ENCODE results near the gene PNMT. TPM values are rescaled to one million over a fixed set of nuclear protein-coding genes. Genes with fewer than 3 reads are reported as not detected.

PNMT gene
- total and polyA plus RNA-seq, 2 of the 13 experiments (the other 11 are each of a cell fraction or from before 2014, with no cell fraction given) = 0.25 TPM; not detected in 1

DNA sequence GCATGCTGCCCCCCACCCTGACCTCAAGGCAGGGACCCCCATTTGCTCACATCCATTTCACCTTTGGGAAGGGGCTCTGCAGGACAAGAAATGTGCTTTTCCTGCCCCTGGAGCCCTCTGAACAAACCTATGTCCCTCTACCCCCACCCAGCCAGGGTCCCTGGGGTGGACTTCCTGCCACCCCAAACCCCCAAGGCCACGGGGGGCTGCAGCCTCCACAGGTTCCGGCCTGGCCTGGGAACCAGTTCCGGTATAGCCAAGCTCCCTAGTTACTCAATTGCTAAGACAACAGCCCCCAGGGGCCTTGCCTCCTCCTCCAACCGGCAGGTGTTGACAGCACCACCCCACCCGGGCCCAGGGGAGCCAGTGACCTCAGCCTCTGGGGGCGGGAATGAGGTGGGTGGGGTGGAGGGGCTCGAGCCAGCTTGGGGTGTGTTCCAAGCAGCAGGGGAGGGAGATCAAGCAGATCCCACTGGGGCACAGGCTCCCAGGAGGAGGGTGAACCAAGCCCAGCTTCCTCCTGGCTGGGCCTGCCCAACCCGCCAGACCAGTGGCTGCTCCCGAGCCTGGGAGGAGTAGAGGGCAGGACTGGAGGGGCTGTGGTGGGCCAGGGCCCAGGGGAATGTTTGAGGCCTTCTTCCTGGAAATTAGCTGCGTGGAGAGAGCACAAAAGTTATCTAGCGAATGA lies 6.6 kb downstream of the PNMT start (continued):
- TF ChIP-seq, protein P1, sequence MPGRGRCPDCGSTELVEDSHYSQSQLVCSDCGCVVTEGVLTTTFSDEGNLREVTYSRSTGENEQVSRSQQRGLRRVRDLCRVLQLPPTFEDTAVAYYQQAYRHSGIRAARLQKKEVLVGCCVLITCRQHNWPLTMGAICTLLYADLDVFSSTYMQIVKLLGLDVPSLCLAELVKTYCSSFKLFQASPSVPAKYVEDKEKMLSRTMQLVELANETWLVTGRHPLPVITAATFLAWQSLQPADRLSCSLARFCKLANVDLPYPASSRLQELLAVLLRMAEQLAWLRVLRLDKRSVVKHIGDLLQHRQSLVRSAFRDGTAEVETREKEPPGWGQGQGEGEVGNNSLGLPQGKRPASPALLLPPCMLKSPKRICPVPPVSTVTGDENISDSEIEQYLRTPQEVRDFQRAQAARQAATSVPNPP (CRISPR knock-in tag; IDR thresholded peaks at IDR 0.05) = no peak
- TF ChIP-seq, protein P2, sequence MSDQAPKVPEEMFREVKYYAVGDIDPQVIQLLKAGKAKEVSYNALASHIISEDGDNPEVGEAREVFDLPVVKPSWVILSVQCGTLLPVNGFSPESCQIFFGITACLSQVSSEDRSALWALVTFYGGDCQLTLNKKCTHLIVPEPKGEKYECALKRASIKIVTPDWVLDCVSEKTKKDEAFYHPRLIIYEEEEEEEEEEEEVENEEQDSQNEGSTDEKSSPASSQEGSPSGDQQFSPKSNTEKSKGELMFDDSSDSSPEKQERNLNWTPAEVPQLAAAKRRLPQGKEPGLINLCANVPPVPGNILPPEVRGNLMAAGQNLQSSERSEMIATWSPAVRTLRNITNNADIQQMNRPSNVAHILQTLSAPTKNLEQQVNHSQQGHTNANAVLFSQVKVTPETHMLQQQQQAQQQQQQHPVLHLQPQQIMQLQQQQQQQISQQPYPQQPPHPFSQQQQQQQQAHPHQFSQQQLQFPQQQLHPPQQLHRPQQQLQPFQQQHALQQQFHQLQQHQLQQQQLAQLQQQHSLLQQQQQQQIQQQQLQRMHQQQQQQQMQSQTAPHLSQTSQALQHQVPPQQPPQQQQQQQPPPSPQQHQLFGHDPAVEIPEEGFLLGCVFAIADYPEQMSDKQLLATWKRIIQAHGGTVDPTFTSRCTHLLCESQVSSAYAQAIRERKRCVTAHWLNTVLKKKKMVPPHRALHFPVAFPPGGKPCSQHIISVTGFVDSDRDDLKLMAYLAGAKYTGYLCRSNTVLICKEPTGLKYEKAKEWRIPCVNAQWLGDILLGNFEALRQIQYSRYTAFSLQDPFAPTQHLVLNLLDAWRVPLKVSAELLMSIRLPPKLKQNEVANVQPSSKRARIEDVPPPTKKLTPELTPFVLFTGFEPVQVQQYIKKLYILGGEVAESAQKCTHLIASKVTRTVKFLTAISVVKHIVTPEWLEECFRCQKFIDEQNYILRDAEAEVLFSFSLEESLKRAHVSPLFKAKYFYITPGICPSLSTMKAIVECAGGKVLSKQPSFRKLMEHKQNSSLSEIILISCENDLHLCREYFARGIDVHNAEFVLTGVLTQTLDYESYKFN (CRISPR knock-in tag; conservative IDR thresholded peaks at IDR 0.05) = peak; percentile 95
- TF ChIP-seq ZKSCAN1 (IDR thresholded peaks at IDR 0.05; ENCODE audit: low read length) = no peak
- TF ChIP-seq, protein P3, sequence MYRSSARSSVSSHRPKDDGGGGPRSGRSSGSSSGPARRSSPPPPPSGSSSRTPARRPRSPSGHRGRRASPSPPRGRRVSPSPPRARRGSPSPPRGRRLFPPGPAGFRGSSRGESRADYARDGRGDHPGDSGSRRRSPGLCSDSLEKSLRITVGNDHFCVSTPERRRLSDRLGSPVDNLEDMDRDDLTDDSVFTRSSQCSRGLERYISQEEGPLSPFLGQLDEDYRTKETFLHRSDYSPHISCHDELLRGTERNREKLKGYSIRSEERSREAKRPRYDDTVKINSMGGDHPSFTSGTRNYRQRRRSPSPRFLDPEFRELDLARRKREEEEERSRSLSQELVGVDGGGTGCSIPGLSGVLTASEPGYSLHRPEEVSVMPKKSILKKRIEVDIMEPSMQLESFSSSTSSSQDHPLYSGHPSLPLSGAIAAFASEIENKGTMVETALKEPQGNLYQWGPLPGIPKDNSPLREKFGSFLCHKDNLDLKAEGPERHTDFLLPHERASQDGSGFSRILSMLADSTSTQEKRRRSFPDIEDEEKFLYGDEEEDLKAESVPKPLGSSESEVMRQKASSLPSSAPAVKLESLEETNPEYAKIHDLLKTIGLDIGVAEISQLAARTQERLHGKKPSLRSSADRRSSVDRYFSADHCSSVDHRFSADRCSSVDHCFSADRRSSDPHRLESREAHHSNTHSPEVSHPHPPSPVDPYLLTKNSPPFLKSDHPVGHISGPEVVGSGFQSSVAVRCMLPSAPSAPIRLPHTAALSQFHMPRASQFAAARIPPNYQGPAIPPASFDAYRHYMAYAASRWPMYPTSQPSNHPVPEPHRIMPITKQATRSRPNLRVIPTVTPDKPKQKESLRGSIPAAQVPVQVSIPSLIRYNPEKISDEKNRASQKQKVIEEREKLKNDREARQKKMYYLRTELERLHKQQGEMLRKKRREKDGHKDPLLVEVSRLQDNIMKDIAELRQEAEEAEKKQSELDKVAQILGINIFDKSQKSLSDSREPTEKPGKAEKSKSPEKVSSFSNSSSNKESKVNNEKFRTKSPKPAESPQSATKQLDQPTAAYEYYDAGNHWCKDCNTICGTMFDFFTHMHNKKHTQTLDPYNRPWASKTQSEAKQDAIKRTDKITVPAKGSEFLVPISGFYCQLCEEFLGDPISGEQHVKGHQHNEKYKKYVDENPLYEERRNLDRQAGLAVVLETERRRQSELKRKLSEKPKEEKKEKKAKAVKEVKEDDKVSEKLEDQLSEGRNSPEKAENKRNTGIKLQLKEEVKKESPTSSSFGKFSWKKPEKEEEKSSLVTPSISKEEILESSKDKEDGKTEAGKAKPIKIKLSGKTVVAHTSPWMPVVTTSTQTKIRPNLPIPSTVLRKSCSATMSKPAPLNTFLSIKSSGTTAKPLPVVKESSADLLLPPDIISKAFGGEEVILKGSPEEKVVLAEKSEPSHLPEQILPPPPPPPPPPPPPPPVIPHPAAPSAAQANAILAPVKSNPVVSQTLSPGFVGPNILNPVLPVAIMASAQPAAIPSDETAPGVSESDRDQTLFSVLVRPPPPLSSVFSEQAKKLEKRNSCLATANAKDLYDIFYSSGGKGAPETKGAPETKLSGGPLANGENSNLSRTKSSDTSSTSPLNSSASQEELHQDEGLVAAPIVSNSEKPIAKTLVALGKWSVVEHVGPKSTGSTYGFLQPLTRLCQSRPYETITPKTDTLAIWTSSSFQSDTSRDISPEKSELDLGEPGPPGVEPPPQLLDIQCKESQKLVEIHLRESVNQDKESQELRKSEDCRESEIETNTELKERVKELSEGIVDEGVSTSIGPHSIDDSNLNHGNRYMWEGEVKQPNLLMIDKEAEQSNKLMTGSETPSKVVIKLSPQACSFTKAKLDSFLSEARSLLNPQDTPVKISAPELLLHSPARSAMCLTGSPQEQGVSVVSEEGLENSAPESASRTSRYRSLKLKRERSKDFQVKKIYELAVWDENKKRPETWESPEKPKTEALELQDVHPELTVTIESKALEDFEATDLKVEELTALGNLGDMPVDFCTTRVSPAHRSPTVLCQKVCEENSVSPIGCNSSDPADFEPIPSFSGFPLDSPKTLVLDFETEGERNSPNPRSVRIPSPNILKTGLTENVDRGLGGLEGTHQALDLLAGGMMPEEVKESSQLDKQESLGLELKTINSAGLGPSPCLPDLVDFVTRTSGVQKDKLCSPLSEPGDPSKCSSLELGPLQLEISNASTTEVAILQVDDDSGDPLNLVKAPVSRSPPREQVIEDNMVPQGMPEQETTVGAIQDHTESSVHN (CRISPR knock-in tag; IDR thresholded peaks at IDR 0.05) = no peak; the same call in 1 of the 2 replicates
- TF ChIP-seq TBX2 (CRISPR knock-in tag; IDR thresholded peaks at IDR 0.05; ENCODE audit: borderline replicate concordance) = peak; percentile 53; the same call in 1 of the 2 replicates
- TF ChIP-seq FOXJ3 (CRISPR knock-in tag; IDR thresholded peaks at IDR 0.05; ENCODE audit: borderline replicate concordance) = 0 out of 2 replicates have a peak, but pooled peaks have one; percentile 57
- no peak for TF ChIP-seq ZNF460 (CRISPR knock-in tag; IDR thresholded peaks at IDR 0.05; ENCODE audit: borderline replicate concordance)
- TF ChIP-seq, protein P4, sequence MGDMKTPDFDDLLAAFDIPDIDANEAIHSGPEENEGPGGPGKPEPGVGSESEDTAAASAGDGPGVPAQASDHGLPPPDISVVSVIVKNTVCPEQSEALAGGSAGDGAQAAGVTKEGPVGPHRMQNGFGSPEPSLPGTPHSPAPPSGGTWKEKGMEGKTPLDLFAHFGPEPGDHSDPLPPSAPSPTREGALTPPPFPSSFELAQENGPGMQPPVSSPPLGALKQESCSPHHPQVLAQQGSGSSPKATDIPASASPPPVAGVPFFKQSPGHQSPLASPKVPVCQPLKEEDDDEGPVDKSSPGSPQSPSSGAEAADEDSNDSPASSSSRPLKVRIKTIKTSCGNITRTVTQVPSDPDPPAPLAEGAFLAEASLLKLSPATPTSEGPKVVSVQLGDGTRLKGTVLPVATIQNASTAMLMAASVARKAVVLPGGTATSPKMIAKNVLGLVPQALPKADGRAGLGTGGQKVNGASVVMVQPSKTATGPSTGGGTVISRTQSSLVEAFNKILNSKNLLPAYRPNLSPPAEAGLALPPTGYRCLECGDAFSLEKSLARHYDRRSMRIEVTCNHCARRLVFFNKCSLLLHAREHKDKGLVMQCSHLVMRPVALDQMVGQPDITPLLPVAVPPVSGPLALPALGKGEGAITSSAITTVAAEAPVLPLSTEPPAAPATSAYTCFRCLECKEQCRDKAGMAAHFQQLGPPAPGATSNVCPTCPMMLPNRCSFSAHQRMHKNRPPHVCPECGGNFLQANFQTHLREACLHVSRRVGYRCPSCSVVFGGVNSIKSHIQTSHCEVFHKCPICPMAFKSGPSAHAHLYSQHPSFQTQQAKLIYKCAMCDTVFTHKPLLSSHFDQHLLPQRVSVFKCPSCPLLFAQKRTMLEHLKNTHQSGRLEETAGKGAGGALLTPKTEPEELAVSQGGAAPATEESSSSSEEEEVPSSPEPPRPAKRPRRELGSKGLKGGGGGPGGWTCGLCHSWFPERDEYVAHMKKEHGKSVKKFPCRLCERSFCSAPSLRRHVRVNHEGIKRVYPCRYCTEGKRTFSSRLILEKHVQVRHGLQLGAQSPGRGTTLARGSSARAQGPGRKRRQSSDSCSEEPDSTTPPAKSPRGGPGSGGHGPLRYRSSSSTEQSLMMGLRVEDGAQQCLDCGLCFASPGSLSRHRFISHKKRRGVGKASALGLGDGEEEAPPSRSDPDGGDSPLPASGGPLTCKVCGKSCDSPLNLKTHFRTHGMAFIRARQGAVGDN (CRISPR knock-in tag; IDR thresholded peaks at IDR 0.05) = peak; percentile 93
